ENCODE results near the gene BEND2. TPM values are rescaled to one million over a fixed set of nuclear protein-coding genes. Genes with fewer than 3 reads are reported as not detected.

The BEND2 gene
- total and polyA plus RNA-seq, 9 donors: 0.02 TPM; not detected in 8

GRCh38 chrX:18136816-18137215, 83.9 kb downstream of the BEND2 start:
- Histone ChIP-seq H3K4me1 (ENCODE audit: insufficient read depth) (no peaks in the 10 kb centered on the region), H3K27me3 (no peaks in the 10 kb centered on the region), H3K9me3 (no peaks in the 10 kb centered on the region), H3K4me3 (no peak overlapping the region), H3K27ac (no peak overlapping the region), H3K36me3 (no peaks in the 10 kb centered on the region)
- TF ChIP-seq EP300 (IDR thresholded peaks at IDR 0.05) (no peak), CTCF (IDR thresholded peaks at IDR 0.05) (no peak), POLR2A (IDR thresholded peaks at IDR 0.05) (no peak)
- no peak for DNase-seq
- 80 to 84% (median 80%) methylated on average over 6 of the region's 6 CpGs for WGBS, 3 donors
- intact Hi-C loops (cut with DNase I): no loop called here

GRCh38 chrX:18133605-18134004, 87.1 kb downstream of the BEND2 start:
- Histone ChIP-seq H3K9me3 (no peaks in the 10 kb centered on the region), H3K4me3 (no peak overlapping the region), H3K27me3 (no peaks in the 10 kb centered on the region), H3K4me1 (ENCODE audit: insufficient read depth) (no peaks in the 10 kb centered on the region), H3K27ac (no peak overlapping the region), H3K36me3 (no peaks in the 10 kb centered on the region)
- intact Hi-C loops (cut with DNase I): no loop called here
- no peak for DNase-seq
- WGBS, 3 donors: 68 to 77% (median 77%) methylated on average over 6 of the region's 6 CpGs
- TF ChIP-seq CTCF (IDR thresholded peaks at IDR 0.05) (no peak), EP300 (IDR thresholded peaks at IDR 0.05) (no peak), POLR2A (IDR thresholded peaks at IDR 0.05) (no peak)

GRCh38 chrX:18129690-18130089, 91.0 kb downstream of the BEND2 start:
- DNase-seq: no peak
- intact Hi-C loops (cut with DNase I): no loop called here
- Histone ChIP-seq H3K27ac (no peak overlapping the region), H3K36me3 (no peaks in the 10 kb centered on the region), H3K4me3 (no peak overlapping the region), H3K27me3 (no peaks in the 10 kb centered on the region), H3K9me3 (no peaks in the 10 kb centered on the region), H3K4me1 (ENCODE audit: insufficient read depth) (no peaks in the 10 kb centered on the region)
- no peak for TF ChIP-seq EP300 (IDR thresholded peaks at IDR 0.05)
- no peak for TF ChIP-seq CTCF (IDR thresholded peaks at IDR 0.05)
- no peak for TF ChIP-seq POLR2A (IDR thresholded peaks at IDR 0.05)
- WGBS, 3 donors: 70 to 71% (median 71%) methylated on average over 8 of the region's 8 CpGs

- Histone ChIP-seq H3K9me3 (no peaks in the 10 kb centered on the region), H3K4me1 (ENCODE audit: insufficient read depth) (no peaks in the 10 kb centered on the region), H3K27ac (no peak overlapping the region), H3K36me3 (no peaks in the 10 kb centered on the region), H3K4me3 (no peak overlapping the region), H3K27me3 (no peaks in the 10 kb centered on the region)
- no peak for DNase-seq
- intact Hi-C loops (cut with DNase I): no loop called here
- no peak for TF ChIP-seq CTCF (IDR thresholded peaks at IDR 0.05)
- TF ChIP-seq POLR2A (IDR thresholded peaks at IDR 0.05): no peak
- no peak for TF ChIP-seq EP300 (IDR thresholded peaks at IDR 0.05)
These were observed 93.7 kb downstream of the BEND2 start for GRCh38 chrX:18126971-18127370.

GRCh38 chrX:18119856-18120255, 100.8 kb downstream of the BEND2 start:
- Histone ChIP-seq H3K4me3 (no peak overlapping the region), H3K27me3 (no peaks in the 10 kb centered on the region), H3K4me1 (ENCODE audit: insufficient read depth) (no peaks in the 10 kb centered on the region), H3K27ac (no peak overlapping the region), H3K9me3 (no peaks in the 10 kb centered on the region), H3K36me3 (no peaks in the 10 kb centered on the region)
- intact Hi-C loops (cut with DNase I): no loop called here
- WGBS, 3 donors: 77 to 84% (median 79%) methylated on average over 2 of the region's 2 CpGs
- no peak for TF ChIP-seq POLR2A (IDR thresholded peaks at IDR 0.05)
- no peak for TF ChIP-seq CTCF (IDR thresholded peaks at IDR 0.05)
- TF ChIP-seq EP300 (IDR thresholded peaks at IDR 0.05): no peak
- DNase-seq: no peak
